NOMO-1 (cell line): ENCODE data around the gene DEUP1.
"Not testable (repeated sequence)": the region's sequence is repeated elsewhere in the genome, so short reads cannot be mapped to it uniquely, and the experiment has no call there.

Source experiments
- DNase-seq, 2 experiments: peaks; one replicate each; lab custom pipeline; 2025; ENCODE audit not compliant: unreplicated experiment in 2 of 2; lab: John Stamatoyannopoulos, UW

Gene DEUP1

DNA sequence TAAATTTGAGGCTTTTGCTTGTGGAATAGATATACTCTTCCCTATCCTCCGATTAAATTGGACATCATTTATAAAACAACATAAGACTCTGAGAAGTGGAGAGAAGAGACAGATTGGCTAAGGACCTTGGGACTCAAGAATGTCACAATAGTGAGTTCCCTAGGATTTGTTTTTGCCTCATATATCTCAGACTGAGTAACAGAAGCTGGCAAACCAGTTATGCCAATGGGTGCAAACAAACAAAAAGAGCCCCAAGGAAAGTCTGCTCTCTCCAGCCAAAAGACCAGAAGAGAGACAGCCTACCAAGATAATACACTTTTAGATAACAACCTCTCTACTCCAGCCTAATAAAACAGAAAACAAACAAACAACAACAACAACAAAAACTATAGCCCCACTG is 28.9 kb downstream of the DEUP1 start:
- no peak for DNase-seq

GRCh38 chr11:93361435-93361834 is 30.9 kb downstream of the DEUP1 start:
- DNase-seq = no peak

- no peak for DNase-seq
These were observed 37.5 kb downstream of the DEUP1 start for GRCh38 chr11:93368022-93368421.

GRCh38 chr11:93370260-93370659 is 39.7 kb downstream of the DEUP1 start:
- DNase-seq = no peak

DNA sequence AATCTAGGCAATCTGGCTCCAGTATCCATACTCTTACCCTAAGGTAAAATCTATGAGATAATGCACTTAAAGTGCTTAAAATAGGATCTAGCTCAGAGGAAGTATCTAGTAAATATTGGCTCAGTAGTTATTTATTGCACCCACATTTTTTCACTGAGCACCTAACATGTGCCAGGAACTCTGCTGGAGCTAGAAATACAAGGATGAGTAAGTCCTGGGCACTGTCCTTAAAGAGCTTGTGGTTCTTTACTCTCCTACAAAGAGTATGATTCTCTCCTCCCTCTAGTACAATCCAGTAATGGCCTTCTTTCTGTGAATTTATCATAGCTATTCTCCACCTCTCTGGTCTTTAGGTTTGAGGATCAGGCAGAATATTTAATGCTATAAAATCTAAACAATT is 59.2 kb downstream of the DEUP1 start:
- DNase-seq = no peak

- DNase-seq = no peak
These were observed 62.3 kb downstream of the DEUP1 start for GRCh38 chr11:93392867-93393266.

- DNase-seq = no peak
These were observed 62.8 kb downstream of the DEUP1 start for GRCh38 chr11:93393386-93393785.

DNA sequence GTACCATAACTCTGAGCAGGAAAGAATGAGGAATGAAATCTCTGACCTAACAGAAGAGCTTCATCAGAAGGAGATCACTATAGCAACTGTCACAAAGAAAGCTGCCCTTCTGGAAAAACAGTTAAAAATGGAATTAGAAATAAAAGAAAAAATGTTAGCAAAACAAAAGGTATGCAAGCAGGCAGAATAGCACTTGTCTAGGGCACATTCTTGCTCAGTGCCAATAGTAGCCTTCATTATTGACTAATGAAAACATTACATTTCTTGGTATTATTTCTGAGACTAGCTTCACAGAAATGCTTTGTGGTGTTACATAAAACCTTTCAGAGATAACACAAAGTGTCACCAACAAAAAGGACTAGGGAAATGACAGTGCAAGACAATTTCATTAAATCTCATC is 63.9 kb downstream of the DEUP1 start:
- DNase-seq = no peak

GRCh38 chr11:93396316-93396715 is 65.8 kb downstream of the DEUP1 start:
- DNase-seq = no peak

GRCh38 chr11:93403930-93404329 is 73.4 kb downstream of the DEUP1 start:
- DNase-seq = no peak

DNA sequence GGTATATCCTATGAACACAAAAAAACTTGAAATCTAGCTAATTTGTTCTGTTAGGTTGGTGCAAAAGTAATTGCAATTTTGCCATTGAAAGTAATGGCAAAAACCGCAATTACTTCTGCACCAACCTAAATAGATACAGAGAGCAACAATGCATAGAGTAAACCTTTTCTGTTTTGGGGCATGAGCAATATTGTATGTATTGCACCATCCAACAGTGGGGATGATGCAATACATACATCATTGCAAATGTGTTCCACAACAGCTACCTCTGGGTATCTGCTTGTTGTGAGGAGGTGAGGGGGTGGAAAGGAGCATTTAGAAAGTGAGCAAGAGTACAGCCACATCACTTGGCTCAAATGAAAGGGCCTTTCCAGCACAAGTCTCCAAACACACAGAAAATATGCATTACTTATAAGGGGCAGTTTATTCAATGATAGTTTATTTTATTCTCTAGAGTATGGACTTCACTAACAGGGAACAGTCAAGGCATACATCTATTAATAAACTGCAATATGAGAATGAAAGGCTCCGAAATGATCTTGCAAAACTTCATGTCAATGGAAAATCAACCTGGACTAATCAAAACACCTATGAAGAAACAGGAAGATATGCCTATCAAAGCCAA is 77.3 kb downstream of the DEUP1 start:
- DNase-seq = peak; percentile 32 to 43

DNA sequence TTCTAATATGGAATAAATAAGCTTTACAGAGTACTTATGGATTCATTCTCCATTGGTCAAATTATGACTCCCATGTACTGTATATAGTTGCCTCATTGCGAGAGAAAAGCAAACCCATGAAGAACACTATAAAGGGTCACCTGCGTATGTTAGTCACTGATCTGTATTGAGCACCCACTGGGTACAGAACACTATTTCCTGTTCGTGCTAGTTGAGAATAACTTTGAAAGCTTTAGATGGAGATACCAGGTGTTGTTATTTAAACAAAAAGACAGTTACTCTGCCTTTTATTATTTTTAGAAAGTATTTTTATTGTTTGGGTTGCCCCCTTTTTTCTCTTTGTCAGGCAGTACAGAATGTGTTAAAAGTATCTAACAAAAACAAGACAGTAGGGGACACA is 79.9 kb downstream of the DEUP1 start:
- DNase-seq = no peak

- DNase-seq = no peak
These were observed 81.2 kb downstream of the DEUP1 start for GRCh38 chr11:93411705-93412104.

DNA sequence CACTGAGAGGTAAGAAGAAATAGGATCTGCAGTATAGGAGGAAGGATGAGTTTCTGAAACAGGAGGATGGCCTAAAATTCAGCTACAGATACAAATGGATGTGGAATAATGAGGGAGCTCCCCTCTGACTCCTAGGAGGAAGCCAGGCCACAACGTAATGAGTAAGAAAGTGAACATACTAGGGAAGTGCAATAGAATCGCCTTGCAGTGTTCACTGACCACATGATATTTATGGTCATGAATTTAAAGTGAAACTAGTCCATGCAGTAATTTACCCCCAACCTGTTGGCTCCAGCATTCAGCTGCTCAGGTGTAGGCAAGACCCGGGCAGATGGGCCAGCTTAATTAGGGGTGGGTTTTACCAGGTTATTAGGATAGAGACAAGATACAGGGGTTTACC is 101.7 kb downstream of the DEUP1 start:
- DNase-seq = no peak

DNA sequence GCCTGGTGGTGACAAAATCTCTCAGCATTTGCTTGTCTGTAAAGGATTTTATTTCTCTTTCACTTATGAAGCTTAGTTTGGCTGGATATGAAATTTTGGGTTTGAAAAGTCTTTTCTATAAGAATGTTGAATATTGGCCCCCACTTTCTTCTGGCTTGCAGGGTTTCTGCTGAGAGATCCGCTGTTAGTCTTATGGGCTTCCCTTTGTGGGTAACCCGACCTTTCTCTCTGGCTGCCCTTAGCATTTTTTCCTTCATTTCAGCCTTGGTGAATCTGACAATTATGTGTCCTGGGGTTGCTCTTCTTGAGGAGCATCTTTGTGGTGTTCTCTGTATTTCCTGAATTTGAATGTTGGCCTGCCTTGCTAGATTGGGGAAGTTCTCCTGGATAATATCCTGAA is 112.7 kb downstream of the DEUP1 start:
- DNase-seq = not testable (repeated sequence)

DNA sequence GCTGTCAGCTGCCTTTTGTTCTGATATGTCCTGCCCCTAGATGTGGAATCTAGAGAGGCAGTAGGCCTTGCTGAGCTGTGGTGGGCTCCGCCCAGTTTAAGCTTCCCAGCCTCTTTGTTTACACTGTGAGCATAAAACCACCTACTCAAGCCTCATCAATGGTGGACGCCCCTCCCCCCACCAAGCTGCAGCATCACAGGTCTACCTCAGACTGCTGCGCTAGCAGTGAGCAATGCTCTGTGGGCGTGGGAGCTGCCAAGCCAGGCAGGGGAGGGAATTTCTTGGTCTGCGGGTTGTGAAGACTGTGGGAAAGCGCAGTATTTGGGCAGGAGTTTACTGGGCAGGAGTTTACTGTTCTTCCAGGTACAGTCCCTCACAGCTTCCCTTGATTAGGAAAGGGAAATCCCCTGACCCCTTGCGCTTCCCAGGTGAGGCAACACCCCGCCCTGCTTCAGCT is 114.1 kb downstream of the DEUP1 start:
- no peak for DNase-seq

- no peak for DNase-seq
These were observed 127.7 kb downstream of the DEUP1 start for GRCh38 chr11:93458286-93458685.

GRCh38 chr11:93463666-93464065 is 133.1 kb downstream of the DEUP1 start:
- DNase-seq = not testable (repeated sequence)

DNA sequence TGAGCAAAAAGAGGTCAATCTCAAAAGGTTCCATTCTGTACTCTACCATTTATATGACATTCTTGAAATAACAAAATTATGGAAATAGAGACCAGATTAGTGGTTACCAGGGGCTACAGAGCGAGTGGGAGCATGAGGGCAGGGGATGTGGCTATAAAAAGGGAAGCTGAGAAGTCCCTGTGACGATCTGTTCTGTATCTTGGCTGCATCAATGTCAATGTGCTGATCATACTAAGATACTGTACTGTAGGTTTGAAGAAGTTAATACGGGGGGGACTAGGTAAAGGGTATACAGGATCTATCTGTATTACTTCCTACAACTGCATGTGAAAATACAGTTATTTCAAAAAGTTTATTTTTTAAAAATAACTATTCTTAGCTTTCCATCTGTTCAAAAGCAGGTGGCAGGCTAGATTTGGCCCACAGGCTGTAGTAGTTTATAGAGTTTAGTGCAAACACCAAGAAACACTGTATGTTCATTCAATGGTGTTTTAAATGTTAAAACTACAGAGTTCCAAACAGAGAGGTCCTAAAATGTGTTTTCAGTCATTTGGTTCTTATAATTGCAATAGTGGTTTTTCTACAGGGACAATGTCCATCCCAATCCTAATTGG is 134.5 kb downstream of the DEUP1 start:
- no peak for DNase-seq

GRCh38 chr11:93467054-93467453 is 136.5 kb downstream of the DEUP1 start:
- no peak for DNase-seq

- DNase-seq = no peak
These were observed 137.7 kb downstream of the DEUP1 start for GRCh38 chr11:93468290-93468689.

DNA sequence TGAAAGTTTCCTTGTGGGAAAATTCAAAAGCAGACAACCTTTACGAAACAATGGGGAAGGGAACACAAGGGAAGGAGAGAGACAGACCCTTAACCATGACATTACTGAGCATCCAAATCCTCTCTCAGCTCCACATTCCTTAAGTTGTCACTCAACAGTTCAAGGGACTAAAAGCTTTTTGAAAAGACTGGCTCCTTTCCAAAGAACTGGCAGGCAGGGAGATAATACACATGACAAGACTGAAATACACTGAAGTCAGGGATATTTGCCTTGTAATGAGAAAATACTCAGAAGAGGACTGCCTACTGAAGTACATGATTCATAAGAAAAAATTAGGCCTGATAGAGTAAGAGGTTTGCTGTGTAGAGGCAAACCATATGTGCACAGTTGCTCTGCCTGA is 143.6 kb downstream of the DEUP1 start:
- no peak for DNase-seq

DNA sequence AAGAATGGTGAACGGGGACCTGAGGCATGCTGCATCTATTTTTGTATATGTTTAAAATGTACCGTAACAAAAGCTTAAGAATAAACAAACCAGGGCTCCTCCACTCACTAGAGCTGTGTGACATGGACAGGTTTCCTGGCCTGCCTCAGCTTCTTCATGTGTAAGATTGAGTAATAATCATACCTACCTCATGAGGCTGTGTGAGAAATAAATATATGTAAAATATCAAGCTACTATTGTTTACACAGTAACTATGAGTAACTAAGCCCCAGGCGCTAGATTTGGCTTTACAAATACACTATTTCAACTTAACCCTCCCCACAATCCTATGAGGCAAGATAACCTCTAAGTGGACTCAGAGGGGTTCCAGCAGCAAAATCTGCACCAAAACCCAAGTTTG is 146.3 kb downstream of the DEUP1 start:
- no peak for DNase-seq
